GM21619 (cell line): ENCODE results near the gene BTRC.

Source experiments
- ATAC-seq: cut with Tn5 transposase; IDR thresholded peaks from one replicate; pipeline ENCODE4 v1.9.1; 2021; ENCODE audit not compliant: unreplicated experiment

Gene BTRC

DNA sequence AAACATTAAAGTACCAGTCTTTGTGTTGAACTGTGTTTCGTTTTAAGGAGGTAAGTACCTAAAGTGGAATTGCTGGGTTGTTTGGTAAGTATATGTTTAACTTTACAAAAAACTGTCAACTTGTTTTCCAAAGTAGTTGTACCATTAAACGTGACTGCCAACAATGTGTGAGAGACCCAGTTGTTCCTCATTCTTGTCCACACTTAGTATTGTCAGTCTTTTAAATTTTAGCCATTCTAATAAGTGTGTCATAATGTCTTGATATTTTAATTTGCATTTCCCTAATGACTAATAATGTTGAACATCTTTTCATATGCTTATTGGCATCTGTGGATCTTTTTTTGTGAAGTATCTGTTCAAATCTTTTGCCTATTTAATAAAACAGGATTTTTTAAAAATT, 159.8 kb downstream of the BTRC start:
- ATAC-seq: no peak

DNA sequence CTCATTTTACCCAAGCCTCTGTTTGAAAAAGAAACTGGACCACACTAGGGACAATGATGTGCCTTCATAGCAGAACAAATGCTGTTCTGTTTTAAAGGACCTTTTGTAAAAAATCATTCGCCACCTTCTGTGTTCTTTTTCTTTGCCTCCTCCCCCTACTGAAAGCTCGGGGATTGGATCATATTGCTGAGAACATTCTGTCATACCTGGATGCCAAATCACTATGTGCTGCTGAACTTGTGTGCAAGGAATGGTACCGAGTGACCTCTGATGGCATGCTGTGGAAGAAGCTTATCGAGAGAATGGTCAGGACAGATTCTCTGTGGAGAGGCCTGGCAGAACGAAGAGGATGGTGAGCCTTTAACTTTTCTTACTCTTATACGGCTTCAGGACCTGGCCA, 171.9 kb downstream of the BTRC start:
- ATAC-seq: no peak

DNA sequence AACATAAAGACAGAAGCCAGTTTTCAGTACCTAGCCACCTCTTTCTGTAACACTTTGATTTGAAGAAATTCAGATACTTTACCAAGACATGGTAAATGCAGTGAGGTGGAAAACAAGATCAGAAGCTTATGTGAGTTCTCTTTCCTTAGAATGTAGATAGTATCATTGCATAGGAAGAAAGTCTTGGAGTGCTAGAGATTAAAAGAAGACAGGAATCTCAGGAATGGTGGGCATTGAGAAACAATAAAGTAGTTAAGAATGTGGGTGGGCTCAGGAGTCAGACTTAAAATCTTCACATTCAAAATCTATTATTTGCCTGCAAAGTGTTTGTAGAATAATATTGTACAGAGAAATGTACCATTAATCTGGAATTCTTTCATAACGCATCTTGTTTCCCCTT, 175.2 kb downstream of the BTRC start:
- no peak for ATAC-seq

DNA sequence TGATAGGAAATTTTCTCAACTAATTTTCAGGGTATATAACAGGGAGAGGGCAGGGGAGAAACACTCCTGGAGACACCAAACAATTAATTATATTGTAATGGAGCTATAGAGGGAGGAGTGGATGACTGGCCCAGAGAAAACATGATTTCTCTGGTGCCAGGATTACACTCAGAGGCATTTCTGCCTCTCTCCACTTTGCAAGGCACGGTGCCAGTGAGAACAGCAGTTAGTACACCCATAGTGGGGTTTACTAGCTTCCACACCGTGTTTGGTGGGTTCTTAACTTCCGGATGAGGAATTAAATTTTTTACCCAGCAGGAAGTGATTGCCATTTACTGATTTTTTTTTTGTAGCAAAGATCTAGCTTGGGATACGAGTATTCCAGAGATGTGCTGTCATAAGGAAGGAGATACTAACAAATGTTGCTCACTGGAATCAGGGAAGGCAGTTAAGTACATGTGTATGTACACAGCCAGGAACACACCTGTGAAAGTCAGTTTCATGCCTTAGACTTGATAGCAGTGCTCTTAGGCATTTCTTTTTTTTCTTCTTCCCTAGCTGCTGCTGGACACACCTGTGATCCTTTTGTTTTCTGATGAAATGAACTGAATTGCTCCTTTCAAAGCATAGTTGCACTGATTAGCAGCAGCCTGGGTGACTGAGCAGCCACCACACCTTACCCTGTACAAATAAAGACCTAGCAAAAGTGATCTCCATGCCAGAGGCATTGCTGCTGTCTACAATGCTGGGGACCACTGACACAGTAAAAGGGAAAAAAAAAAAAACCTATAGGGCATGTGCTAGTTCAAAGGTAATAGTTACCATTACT, 176.0 kb downstream of the BTRC start:
- ATAC-seq: no peak

DNA sequence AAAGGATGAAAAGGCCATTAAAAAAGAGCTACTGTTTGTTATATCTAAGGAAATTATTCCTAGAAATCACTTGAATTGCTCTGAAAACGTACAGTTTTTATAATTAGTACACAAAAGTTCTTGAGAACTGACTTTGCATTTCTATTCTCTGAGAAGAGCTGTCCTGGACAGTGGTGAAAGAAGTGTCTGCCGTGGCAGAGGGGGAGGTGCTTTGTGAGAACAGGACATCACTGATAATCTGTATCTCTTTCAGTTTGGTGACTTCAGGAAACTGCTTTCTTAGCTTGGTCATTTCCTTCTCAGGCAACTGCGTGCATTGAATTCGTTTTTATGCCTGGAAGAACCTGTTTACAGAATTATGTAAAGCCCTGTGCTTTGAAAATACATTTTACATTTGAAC, 182.0 kb downstream of the BTRC start:
- ATAC-seq: no peak

DNA sequence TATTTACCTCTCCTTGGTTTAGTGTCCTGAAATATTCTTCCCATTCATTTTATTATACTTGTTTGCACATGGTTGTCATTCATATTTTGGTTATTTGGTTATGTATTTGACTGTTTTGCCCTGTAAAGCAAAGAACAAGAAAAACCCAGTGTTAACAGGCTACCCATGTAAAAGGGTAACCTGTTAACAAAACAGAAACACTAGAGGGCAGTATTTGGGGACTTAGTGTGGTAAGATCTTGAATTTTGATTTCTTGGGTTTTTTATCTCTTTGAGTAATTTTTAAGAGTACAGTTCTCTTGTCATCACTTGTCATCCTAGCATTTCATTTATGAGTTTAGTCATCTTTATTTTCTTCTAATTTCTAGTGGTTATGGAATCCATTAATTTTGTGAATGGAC, 182.8 kb downstream of the BTRC start:
- no peak for ATAC-seq

DNA sequence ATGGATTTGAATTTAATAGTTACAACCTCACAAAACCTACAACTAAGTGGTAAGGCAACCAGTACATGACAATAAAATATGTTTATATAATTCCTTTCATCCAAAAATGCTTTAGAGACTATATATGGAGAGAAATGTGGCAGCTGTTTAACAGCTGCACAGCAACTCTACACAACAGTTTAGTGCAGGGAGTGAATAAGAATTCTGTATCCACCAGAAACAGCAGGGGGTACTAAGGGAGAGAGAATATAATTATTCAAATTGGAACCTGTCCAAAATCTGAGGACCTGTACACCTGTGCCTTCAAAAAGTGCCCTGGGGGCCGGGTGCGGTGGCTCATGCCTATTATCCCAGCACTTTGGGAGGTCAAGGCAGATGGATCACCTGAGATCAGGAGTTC, 184.5 kb downstream of the BTRC start:
- ATAC-seq: no peak

DNA sequence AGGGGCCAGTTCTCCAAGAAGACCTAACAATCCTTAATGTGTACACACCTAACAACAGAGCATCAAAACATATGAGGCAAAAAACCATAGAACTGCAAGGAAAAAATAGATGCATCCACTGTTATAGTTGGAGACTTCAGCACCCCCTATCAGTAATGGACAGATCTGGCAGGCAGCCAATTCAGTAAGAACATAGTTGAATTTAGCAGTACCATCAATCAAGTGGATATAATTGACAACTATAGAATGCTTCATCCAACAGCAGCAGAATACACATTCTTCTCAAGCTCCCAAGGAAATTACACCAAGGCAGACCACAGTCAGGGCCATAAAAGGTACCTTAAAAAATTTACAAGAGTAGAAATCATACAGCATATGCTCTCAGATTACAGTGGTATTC, 191.9 kb downstream of the BTRC start:
- ATAC-seq: no peak

DNA sequence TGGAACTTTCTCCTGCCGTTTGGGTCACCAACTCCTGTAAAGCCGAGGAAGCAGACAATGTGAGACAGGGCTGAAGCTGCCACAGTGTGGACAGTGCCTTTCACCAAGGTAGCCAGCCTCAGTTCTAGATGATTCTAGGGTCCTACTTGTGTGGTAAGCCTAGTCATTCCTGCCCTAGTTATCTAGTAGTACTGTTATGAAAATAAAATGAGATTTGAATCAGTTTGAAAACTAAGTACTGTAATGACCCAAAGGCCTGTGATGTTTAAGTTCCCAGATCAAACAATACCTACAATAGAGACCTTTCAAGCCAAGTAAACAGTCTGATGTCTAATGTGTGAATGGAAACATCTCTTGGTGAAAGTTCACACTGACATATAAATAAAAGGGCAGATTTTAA, 197.0 kb downstream of the BTRC start:
- ATAC-seq: no peak

DNA sequence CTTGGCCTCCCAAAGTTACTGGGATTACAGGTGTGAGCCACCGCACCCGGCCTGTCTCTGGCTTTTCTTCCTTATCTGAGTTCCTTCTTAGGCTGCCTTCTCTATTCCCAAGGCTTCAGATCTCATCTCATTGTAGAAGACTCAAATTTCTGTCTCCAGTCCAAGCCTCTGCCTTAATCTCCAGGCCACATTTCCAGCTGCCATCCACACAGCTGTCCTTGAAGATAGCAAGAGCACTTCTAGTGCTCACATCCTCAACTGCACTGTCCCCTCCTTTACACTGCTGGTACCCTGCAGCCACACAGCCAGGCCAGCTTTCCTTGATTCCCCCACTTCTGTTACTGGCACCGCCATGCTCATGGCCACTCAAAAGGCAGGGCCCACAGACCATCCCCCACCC, 198.5 kb downstream of the BTRC start:
- ATAC-seq: no peak

DNA sequence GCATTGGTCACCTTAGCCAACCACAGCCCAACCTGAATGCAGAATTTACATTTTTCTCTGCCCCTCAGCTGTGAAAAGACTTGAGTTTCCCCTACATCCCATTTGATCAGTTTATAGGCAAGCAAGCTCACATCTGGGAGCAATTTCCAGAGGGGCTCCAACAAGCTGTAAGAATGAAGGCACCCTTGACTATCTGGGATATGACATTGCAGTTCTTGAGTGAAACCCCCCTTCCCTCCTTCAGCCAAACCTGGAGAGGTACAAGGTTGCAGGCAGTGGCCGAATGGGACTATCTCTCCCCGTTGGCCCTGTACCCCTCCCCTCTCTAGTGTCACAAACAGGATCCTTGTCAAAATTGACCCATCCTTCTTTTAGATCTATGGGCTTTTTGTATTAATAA, 203.6 kb downstream of the BTRC start:
- no peak for ATAC-seq

DNA sequence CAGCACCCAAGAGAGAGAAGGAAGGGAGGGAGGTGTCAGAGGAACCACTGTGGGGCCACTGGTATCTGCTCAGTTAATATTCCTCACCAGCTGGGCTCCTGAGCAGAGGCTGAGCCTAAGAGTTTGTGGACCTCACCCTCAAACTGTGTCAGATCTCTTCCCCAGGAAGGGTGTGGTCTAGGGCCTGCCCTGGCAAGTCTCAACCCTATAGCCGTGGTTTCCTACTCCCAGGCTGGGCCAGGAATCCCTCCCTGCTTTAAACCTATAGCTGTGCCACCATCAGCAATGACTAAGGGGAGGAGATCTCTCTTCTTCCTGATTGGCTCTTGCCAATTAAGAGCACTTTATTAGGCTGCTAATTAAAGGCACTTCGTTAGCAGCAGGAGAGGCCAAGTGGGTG, 204.2 kb downstream of the BTRC start:
- ATAC-seq: no peak

DNA sequence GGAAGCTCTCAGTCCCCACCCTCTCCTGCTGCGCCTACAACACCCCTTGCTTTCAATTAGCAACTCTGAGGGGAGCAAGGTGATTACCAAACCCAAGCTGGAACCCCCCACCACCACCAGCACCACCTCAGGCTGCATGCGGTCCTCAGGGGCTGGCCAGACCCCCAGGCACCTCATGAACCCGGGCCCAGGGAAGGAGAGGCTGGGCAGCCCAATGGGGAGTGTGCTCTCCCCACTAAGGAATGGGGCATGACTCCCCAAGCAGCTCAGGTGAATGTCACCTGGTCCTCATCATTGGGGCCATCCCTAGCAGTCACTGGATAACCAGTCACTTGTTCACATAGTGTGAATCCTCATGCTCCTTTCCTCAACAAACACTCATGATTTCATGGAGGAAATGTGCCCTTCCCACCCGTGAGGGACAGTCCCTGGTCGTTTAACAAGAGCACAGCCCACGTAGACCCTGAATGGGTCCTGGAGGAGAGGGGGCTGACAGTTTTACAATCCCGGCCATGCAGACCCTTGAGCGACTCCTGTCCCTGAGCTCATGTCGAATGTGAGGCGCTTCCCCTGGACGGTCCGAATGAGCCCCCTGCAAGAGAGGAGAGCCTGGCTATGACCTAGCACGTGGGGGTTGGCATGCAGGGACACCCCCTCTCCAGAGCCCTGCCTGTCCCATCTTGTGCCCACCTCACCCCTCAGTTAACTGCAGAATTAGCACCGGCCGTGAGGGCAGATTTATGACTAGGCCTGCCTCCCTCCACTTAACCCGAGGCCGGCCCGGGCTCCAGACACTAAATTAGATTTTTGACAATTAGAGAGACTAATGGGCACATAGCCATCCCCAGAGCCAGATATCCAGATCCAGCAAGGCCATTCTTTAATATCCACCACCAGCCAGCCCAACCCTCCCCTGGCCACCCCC, 205.0 kb downstream of the BTRC start:
- ATAC-seq: no peak

DNA sequence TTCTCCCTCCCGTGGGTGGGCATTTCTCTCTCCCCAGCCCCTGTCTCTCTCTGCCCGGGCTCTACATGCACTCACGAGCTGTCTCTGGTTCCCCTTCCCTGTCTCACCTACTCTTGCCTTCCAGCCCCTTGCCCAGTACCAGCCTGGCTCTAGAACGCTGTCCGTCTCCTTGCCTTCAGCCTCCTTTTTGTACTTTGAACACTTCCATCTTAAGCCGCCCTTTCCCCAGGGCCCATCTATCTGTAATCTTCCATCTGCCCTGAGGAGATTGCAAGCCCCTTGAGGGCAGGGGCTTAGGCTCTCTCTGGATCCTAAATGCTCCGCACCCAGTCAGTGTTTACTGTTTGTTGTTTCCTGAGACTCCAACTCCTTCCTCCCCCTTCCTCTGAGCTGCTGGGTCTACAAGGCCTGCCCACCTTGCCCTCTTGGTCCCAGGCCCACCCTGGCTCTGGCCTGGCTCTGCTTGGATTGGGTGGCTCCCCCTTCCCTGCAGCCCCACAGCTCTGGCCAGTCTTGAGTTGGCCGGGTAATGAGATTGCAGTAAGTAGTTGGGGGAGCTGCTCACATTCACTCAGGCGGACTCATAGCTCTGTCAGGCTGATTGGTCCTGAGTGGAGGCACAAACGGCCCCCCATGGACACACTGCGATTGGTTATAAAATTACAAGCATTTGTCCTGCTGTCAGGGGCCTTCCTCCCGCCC, 205.8 kb downstream of the BTRC start:
- ATAC-seq: no peak

DNA sequence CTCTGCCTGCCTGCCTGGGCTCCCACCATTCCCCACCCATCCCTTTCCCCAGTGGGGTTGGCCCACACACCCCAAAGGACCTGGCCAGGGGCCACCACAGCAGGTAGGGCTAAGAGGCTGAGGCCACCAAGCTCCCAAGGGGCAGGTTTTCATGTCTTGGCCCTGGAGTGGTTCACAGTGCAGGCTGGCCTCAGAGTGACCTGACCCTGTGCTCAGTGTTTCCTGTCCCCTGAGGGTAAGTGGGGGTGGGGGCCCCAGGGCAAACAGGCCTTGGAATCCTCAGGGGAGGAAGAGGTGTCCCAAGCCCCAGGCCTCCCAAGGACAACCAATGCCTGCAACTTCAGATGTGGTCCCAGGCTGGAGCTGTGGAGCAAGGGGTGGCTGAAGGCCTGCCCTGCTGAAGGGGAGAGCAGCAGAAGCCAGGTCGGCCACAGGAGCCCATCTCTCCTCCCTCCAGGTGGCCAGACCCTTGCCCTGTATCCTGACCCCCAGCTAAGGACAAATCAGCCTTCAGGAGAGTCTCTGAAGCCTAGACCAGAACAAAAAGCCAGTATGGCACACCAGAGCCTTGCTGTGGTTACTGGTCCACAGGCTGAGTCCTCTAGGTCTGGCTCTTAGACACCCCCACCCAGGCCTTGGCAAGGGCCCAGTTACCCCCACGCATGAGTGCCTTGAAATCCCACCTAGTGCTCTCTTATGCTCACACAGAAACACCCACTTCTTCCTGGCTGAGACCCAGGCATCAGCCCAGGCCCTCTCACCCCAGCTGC, 206.5 kb downstream of the BTRC start:
- no peak for ATAC-seq

DNA sequence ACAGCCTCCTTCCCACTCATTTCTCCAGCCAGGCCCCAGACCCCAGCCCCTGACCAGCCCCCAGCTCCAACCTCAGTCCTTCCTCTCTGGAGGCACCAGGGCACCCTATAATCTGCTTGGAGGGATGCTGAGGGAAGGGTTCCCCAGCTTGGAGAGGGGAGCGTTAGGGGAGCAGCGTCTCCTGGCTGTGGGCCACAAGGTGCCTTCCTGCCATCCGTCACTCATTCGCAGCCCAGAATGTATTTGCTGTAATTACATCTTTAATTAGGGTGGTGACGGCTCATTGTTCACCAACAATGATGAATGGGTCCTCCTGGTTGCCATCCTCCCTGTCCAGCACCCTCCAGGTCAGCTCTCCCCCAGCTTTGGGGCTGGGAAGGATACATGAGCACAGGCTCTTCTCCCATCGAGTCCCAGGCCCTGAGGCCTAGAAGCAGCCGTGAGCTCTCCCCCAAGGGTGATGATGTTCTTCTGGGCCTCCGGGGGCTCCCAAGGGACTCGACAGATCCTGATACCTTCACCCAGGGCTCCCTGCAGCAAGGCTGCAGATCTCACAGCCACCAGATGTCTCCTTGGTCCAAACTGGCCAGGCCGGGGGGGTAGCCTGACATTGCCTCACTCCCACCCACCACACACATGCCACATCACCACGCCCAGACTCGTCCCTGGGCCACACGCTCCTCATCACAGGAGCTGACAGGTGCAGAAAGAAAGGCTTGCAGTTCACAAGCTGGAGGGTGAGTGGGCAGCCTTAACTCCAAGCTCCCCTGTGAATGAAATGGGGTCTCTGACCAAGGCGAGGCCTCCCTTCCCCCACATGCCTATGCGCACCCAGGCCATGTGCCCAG, 207.3 kb downstream of the BTRC start:
- no peak for ATAC-seq

DNA sequence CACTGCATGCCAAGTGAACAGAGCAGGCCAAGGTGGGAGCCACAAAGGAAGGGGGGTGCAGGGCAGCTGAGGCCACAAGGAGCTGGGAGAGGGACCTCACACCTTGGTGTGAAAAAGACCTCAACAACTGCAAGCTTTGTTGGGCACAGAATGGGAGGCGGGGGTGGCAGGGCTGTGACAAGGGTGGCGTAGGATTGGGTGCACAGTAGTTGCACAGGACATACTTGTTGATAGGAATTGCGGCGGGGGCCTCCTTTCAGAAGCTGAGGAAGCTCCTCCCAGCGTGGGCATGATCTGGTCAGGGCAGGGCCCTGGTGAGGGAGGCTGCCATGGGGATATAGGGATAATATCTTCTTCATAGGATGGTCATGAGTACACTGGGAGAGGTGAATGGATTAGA, 208.3 kb downstream of the BTRC start:
- ATAC-seq: no peak

DNA sequence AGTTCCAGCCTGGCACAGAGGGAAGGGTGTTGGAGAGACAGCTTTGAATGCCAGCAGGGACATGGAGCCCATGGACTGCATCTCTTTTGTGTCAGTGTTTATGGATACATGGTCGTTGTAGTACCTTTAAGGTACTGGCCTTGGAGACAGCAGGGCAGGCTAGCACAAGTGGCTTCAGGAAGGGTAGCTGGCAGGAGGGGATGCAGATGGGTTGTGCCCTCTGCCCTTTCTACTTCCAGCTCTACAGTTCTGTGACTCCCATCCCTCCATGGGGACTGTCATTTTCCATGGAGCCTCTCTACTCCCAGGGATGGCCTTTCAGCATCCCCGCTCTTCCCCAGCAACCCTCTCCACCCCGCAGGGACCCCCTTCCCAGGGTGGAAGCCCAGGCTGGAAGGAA, 209.0 kb downstream of the BTRC start:
- ATAC-seq: no peak

DNA sequence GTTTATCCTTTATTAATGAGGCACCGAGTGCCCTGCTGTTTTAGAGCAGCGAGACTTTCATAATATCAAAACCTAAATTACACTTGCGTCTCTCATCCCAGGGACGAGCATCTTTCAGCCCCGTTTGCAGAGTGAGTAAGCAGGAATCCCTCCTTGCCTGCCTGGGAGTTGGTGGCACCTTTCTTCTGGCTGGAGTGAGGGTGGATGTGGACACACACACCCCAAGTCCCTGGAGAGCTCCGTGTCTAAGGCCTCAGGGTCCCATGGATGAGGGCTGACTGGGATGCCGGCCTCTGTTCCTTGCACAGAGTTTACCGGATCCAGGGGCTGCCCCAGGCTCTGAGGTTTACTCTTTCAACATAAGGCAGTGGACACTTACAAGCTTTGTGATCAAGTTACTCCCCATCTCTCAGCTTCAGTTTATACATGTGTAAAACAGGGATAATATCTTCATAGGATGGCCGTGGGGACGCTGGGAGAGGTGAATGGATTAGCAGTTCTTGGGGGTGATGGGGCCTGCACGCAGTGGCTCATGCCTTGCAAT, 209.6 kb downstream of the BTRC start:
- no peak for ATAC-seq
